Right lobe of liver (tissue), 6 donors: ENCODE data around the gene ERN1. TPM values are rescaled to one million over a fixed set of nuclear protein-coding genes. Genes with fewer than 3 reads are reported as not detected.
"Not testable (repeated sequence)": the region's sequence is repeated elsewhere in the genome, so short reads cannot be mapped to it uniquely, and the experiment has no call there.

Source experiments
- ATAC-seq, 4 donors: fragments of 200-7000 bp; cut with Tn5 transposase; one replicate each; pipeline ENCODE4 v1.9.1; 2020; ENCODE audit warnings: mild to moderate bottlenecking in 4 of 4, moderate library complexity in 4 of 4
- DNase-seq, 3 donors: peaks; one replicate each; pipeline ENCODE4 v3.0.0-alpha.2; 2020
- H3K27ac ChIP-seq, 3 donors: fragments of 200-600 bp; one replicate each; pipeline ENCODE4 v1.8.0; 2022
- H3K27me3 ChIP-seq, 2 donors: fragments of 200-600 bp; one replicate each; pipeline ENCODE4 v1.8.0; 2022
- H3K36me3 ChIP-seq, 4 donors: fragments of 200-600 bp; sonication (generic) in 1 of 4; one replicate each; pipeline versions ENCODE4 v1.5.1 to v1.8.0; 2017 to 2022; ENCODE audit warnings: control low read depth in 1 of 4
- H3K4me1 ChIP-seq, 4 donors: fragments of 200-600 bp; sonication (generic) in 1 of 4; one replicate each; pipeline versions ENCODE4 v1.5.1 to v1.8.0; 2017 to 2022; ENCODE audit warnings: control low read depth in 1 of 4
- H3K4me3 ChIP-seq, 3 donors: fragments of 200-600 bp; one replicate each; pipeline ENCODE4 v1.8.0; 2022
- H3K9me3 ChIP-seq, 4 donors: fragments of 200-600 bp; sonication (generic) in 1 of 4; one replicate each; pipeline versions ENCODE4 v1.5.1 to v1.8.0; 2017 to 2022; ENCODE audit warnings: control low read depth in 1 of 4
- POLR2A ChIP-seq: fragments of 450-650 bp; IDR thresholded peaks from one replicate; pipeline ENCODE4 v1.6.1; 2017; ENCODE audit warnings: antibody characterized with exemption, mild to moderate bottlenecking
- WGBS: methylation state at CpG from one replicate; pipeline ENCODE4 v1.1.6; 2018; ENCODE audit warnings: low coverage, low lambda C conversion rate; ENCODE audit not compliant: insufficient coverage; ENCODE audit errors: missing lambda C conversion rate; 5-methylcytosine and 5-hydroxymethylcytosine counted together
- intact Hi-C, 2 donors: fragments of 100-400 bp; cut with DNase I; formaldehyde crosslinking; loops; one replicate each; pipeline versions ENCODE4 v1.11.2 to v1.14.1; 2022
- total RNA-seq, 6 experiments: library from RNA; depleted of rRNA in 2 of 6; stranded (reverse); fragments of >200 nt in 2 of 6; fragmentation: NEBNext Ultra II Directional in 3 of 6; extraction: Animal tissue kit (Norgen Biotek cat#: 25700) in 3 of 6; gene quantifications; one replicate each; pipeline versions ENCODE4 v1.1.0 to v1.2.4, GENCODE V29; 2016 to 2023
- TF ChIP-seq, protein P1 (sequence below), 4 donors: fragments of 200-600 bp in 3 of 4; fragments of 450-650 bp in 1 of 4; IDR thresholded peaks; one replicate each; pipeline versions ENCODE4 v1.5.1 to v1.8.0; 2016 to 2022; ENCODE audit warnings: antibody characterized with exemption in 4 of 4, mild to moderate bottlenecking in 2 of 4
- donor health status: DM: no; HTN: yes; CAD: no.
- donor health status: DM: no; HTN: no; CAD: no.
- donor health status: DM: no; HTN: no; CAD: no.
- donor health status: DM: no; HTN: yes; CAD: no.
- donor health status: DM: no; HTN: yes; CAD: no.

The ERN1 gene
- total RNA-seq, 6 experiments from 2014 or later = 22.7 to 47.6 (median 28.7) TPM

DNA sequence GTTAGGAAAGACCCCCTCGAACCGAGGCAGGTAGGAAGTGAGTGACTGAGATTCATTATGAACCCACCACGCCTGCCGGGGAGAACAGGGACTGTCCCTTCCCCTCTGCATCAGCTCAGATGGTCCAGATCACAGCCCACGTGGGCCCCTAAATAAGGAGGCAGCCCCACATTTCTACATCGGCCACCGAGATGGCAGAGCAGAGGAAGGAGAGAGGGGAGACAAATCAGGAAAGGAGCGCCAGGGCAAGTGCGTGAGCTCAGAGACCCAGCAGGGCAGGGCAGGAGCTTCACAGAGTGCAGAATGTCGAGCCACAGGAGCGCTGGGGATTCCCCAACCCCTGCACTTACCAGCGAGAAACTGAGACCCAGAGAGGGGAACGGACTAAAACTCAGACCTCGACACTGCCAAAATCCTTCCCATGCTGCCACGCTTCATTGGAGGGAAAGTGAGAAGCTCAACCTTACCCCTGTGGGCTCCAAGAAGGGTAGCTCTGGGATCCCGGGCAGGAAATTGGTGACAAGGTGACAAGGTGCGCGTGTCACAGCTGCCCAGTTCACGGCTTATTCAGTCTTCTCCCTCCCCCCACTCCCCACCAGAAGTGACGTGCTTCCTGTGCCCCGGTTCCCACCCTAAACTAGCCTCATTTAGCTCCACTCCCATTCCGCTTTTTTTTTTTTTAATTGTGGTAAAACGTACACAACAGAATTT is 109.7 kb downstream of the ERN1 start, which contains the start of gene ICAM2:
ICAM2 (minus strand) TSS at position 578 of the 711 bp plus-strand sequence. CDS start 13,942 bp downstream, outside the sequence.
- 7% methylated on average over 16 of the region's 23 CpGs for WGBS
- Histone ChIP-seq H3K27ac (peak within 1 kb of the TSS; percentile 56 to 75 (median 74)), H3K4me3 (peak within 1 kb of the TSS; percentile 31 to 46 (median 39)), H3K9me3 (no peaks in the 10 kb centered on the region), H3K27me3 (no peaks in the 10 kb centered on the region), H3K36me3 (no peaks in the 10 kb centered on the region), H3K4me1 (no peaks in the 10 kb centered on the region)
- DNase-seq = peak; percentile 67 to 74 (median 71)
- peak; percentile 83 to 84 (median 84) for ATAC-seq
- intact Hi-C loops = no loop called here
- TF ChIP-seq POLR2A = peak; percentile 35
- TF ChIP-seq, protein P1, sequence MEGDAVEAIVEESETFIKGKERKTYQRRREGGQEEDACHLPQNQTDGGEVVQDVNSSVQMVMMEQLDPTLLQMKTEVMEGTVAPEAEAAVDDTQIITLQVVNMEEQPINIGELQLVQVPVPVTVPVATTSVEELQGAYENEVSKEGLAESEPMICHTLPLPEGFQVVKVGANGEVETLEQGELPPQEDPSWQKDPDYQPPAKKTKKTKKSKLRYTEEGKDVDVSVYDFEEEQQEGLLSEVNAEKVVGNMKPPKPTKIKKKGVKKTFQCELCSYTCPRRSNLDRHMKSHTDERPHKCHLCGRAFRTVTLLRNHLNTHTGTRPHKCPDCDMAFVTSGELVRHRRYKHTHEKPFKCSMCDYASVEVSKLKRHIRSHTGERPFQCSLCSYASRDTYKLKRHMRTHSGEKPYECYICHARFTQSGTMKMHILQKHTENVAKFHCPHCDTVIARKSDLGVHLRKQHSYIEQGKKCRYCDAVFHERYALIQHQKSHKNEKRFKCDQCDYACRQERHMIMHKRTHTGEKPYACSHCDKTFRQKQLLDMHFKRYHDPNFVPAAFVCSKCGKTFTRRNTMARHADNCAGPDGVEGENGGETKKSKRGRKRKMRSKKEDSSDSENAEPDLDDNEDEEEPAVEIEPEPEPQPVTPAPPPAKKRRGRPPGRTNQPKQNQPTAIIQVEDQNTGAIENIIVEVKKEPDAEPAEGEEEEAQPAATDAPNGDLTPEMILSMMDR (IDR thresholded peaks at IDR 0.05) = no peak

DNA sequence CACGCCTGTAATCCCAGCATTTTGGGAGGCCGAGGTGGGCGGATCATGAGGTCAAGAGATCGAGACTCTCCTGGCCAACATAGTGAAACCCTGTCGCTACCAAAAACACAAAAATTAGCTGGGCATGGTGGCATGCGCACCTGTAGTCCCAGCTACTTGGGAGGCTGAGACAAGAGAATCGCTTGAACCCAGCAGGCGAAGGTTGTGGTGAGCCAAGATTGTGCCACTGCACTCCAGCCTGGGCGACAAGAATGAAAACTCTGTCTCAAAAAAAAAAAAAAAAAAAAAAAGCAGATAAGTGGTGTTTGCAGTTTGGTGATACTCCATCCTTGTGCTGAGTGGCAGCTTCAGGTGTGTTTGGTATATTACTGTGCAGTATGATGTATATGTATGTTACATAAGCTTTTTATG is 110.4 kb downstream of the ERN1 start:
- H3K36me3 ChIP-seq, intact Hi-C loops, H3K4me1 ChIP-seq, H3K9me3 ChIP-seq, ATAC-seq, H3K27me3 ChIP-seq: not testable (repeated sequence)
- Histone ChIP-seq H3K4me3 (peak overlapping the region in 2 of 3 donors; percentile 39 to 46), H3K27ac (peak overlapping the region in 1 of 3 donors; percentile 75)
- peak in 1 of 3 donors; percentile 11 for DNase-seq
- 65% methylated on average over 7 of the region's 9 CpGs for WGBS

DNA sequence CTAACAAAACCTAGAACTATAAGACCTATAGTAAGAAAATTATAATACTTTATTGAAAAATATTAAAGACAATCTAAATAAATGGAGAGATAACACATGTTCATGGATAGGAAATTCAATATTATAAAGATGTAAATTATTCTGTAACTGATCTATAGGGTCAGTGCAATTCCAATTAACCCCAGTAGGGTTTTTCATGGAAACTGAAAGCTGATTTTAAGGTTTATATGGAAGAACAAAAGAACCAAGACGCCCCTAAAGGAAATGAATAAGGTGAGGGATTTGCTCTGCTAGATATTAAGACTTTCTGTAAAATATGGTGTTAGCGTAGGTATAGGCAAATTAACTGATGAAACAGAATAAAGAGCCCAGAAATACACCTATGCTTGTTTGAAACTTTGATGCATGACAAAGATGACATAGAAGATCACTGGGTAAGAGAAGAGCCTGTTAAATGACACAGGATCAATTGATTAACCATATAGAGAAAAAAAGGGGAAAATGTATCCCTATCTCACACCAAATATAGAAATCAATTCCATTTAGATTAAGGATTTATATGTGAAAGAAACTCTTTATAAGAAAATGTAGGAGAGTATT is 112.5 kb downstream of the ERN1 start:
- no peak for TF ChIP-seq POLR2A
- TF ChIP-seq, protein P1 (IDR thresholded peaks at IDR 0.05) = peak in 1 of 4 donors; percentile 8
- intact Hi-C loops = no loop called here
- 67% methylated on average over 2 of the region's 2 CpGs for WGBS
- DNase-seq (no peak), ATAC-seq (no peak)
- H3K36me3 ChIP-seq = no peaks in the 10 kb centered on the region
- no peak overlapping the region for H3K4me3 ChIP-seq
- peak overlapping the region in 1 of 3 donors; percentile 0 for H3K27ac ChIP-seq
- no peaks in the 10 kb centered on the region for H3K27me3 ChIP-seq
- no peaks in the 10 kb centered on the region for H3K4me1 ChIP-seq
- no peaks in the 10 kb centered on the region for H3K9me3 ChIP-seq

DNA sequence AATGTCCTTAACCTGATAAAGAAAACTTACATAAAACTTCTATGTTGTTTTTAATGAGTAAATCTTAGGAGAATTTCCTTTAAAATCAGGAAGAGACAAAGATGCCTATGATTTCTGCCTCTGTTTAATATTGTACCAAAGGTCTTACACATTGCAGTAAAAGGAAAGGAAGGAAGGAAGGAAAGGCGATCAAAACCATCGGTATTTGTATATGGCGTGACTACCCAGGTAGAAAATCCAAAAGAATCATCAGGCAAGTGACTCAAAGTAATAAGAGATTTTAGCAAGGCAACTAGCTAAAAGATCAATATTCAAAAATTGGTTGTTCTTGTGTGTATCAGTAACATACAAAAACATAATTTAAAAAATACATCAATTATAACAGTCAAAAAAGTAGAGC is 113.0 kb downstream of the ERN1 start:
- peak overlapping the region in 2 of 3 donors; percentile 0 to 47 for H3K27ac ChIP-seq
- H3K27me3 ChIP-seq = no peaks in the 10 kb centered on the region
- 63% methylated on average over 3 of the region's 3 CpGs for WGBS
- no peaks in the 10 kb centered on the region for H3K4me1 ChIP-seq
- H3K4me3 ChIP-seq = no peak overlapping the region
- ATAC-seq (no peak), DNase-seq (no peak)
- H3K9me3 ChIP-seq = no peaks in the 10 kb centered on the region
- no peaks in the 10 kb centered on the region for H3K36me3 ChIP-seq
- TF ChIP-seq, protein P1 (IDR thresholded peaks at IDR 0.05) = no peak
- no peak for TF ChIP-seq POLR2A
- intact Hi-C loops = no loop called here

DNA sequence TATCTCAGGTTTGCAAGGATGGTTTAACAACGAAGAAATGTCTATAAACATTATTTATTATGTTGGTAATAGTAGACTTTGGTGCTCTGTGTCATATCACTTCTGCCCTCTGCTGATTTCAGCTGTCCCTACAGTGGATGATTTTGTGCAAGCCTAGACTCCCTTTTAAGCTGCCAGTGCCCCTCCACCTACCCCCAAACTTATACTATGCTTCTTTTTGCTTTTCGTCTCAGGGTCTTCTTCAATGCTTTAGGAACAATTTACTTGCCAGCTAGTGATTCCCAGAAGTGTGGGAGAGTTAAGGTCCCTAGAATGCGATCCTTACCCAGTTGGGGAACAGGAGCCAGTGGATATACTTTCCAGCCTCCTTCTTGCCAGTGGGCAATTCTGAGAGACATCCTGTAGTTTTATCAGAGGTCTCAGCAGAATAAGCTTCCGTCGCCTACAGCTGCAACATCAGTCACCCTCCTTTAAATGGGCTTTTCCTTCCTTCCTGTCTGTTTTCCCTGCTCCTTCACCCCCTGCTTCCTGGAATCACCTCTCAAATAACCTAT is 113.6 kb downstream of the ERN1 start:
- TF ChIP-seq, protein P1 (IDR thresholded peaks at IDR 0.05) = peak in 1 of 4 donors; percentile 5
- no peak for TF ChIP-seq POLR2A
- Histone ChIP-seq H3K36me3 (no peaks in the 10 kb centered on the region), H3K27ac (peak overlapping the region in 2 of 3 donors; percentile 15 to 47), H3K27me3 (no peaks in the 10 kb centered on the region), H3K4me3 (no peak overlapping the region), H3K4me1 (no peaks in the 10 kb centered on the region), H3K9me3 (no peaks in the 10 kb centered on the region)
- intact Hi-C loops = no loop called here
- 33% methylated on average over 5 of the region's 5 CpGs for WGBS
- peak in 1 of 3 donors; percentile 16 for DNase-seq
- peak; percentile 11 to 51 (median 28) for ATAC-seq
